ENCODE results near the gene LARGE2. TPM values are rescaled to one million over a fixed set of nuclear protein-coding genes. Genes with fewer than 3 reads are reported as not detected.

Gene LARGE2
- total RNA-seq, 1 experiment from 2014 or later = 108 TPM

GRCh38 chr11:45918331-45918941 is 4.0 kb upstream of the LARGE2 start:
- Mint-ChIP-seq H3K27ac (peak overlapping the region; percentile 98), H3K36me3 (ENCODE audit: insufficient read depth in 1 of 3, low read depth in 3 of 3) (peaks cover 5 to 24% (median 15%) of the 10 kb centered on the region in 3 experiments), H3K27me3 (ENCODE audit: low read depth) (no peaks in the 10 kb centered on the region; the same call in 1 of the 2 replicates), H3K9me3 (no peaks in the 10 kb centered on the region; a peak in 1 of 5 replicates), H3K4me1 (peaks cover 28 to 39% of the 10 kb centered on the region in 2 experiments), H3K4me3 (peak overlapping the region; percentile 90 to 96)
- H4K20me1 ChIP-seq (ENCODE audit: control insufficient read depth, insufficient read depth, insufficient read length) = no peaks in the 10 kb centered on the region
- H3K27me3 ChIP-seq (ENCODE audit: insufficient read depth, low read length) = no peaks in the 10 kb centered on the region; the same call in 1 of the 2 replicates
- peak overlapping the region; percentile 49 for H3K9ac ChIP-seq (ENCODE audit: extremely low read depth, insufficient read length, low read length)
- H3K79me2 ChIP-seq (ENCODE audit: insufficient read depth, low read length) = no peaks in the 10 kb centered on the region
- no peak overlapping the region for H3K4ac ChIP-seq (ENCODE audit: low read depth, low read length)
- H2BK20ac ChIP-seq (ENCODE audit: low read depth, low read length, poor library complexity, severe bottlenecking) = no peak overlapping the region
- no peak overlapping the region for H4K8ac ChIP-seq (replicated peaks; ENCODE audit: insufficient read length, low read depth, low read length)
- H3K27ac ChIP-seq (ENCODE audit: insufficient read length, low read depth, low read length) = no peak overlapping the region
- H2BK12ac ChIP-seq (ENCODE audit: insufficient read length, low read depth, low read length) = no peak overlapping the region
- no peak overlapping the region for H2AFZ ChIP-seq (ENCODE audit: low read length)
- H4K5ac ChIP-seq (ENCODE audit: insufficient read length, low read depth, low read length) = no peak overlapping the region
- H3K4me1 ChIP-seq (ENCODE audit: insufficient read depth, low read length) = no peaks in the 10 kb centered on the region
- peak; percentile 85 for DNase-seq
- peak overlapping the region; percentile 12 for H3K18ac ChIP-seq (ENCODE audit: insufficient read length, low read depth, low read length)
- no CpG with 5 or more reads among the region's 38 CpGs for WGBS (ENCODE audit: extremely low coverage, insufficient read length, low lambda C conversion rate)
- H2AK5ac ChIP-seq (ENCODE audit: insufficient read length, low read length) = no peak overlapping the region
- no peak overlapping the region for H3T11ph ChIP-seq (ENCODE audit: low read length)
- H3K4me2 ChIP-seq (ENCODE audit: insufficient read depth, insufficient read length, low read length) = peak overlapping the region; percentile 89
- H2BK15ac ChIP-seq (ENCODE audit: low read depth, low read length) = no peak overlapping the region
- no peaks in the 10 kb centered on the region for H3K79me1 ChIP-seq (ENCODE audit: insufficient read depth, low read depth, low read length, poor library complexity, severe bottlenecking)
- TF ChIP-seq CTCF (conservative IDR thresholded peaks at IDR 0.05) = no peak
- no peak overlapping the region for H2BK120ac ChIP-seq (ENCODE audit: low read depth, low read length, poor library complexity, severe bottlenecking)
- H2BK5ac ChIP-seq (ENCODE audit: insufficient read length, low read length) = no peak overlapping the region
- H3K9me3 ChIP-seq (ENCODE audit: control insufficient read depth, low read depth, low read length) = no peaks in the 10 kb centered on the region
- H3K56ac ChIP-seq (ENCODE audit: insufficient read length, low read depth, low read length) = no peak overlapping the region
- peaks cover 7% of the 10 kb centered on the region for H3K23me2 ChIP-seq (ENCODE audit: insufficient read length, low read depth, low read length, poor library complexity, severe bottlenecking)
- H4K91ac ChIP-seq (ENCODE audit: insufficient read length, low read depth, low read length) = no peak overlapping the region
- no peak overlapping the region for H3K14ac ChIP-seq (ENCODE audit: insufficient read depth, low read length)
- no peak overlapping the region for H3K23ac ChIP-seq (ENCODE audit: insufficient read length, low read depth, low read length)
